ENCODE data around the gene EHD2.
"Not testable (repeated sequence)": the region's sequence is repeated elsewhere in the genome, so short reads cannot be mapped to it uniquely, and the experiment has no call there.

The EHD2 gene

GRCh38 chr19:47740866-47741519 lies 27.8 kb downstream of the EHD2 start:
- no peak for DNase-seq (ENCODE audit: low read depth)
- no peak overlapping the region for H3K4me3 ChIP-seq (replicated peaks; ENCODE audit: low read depth, low read length)
- no peak for TF ChIP-seq CTCF (IDR thresholded peaks at IDR 0.05; ENCODE audit: low read length, missing control alignments)

GRCh38 chr19:47741544-47742140 lies 28.4 kb downstream of the EHD2 start:
- DNase-seq (ENCODE audit: low read depth) = no peak
- no peak for TF ChIP-seq CTCF (IDR thresholded peaks at IDR 0.05; ENCODE audit: low read length, missing control alignments)
- H3K4me3 ChIP-seq (replicated peaks; ENCODE audit: low read depth, low read length) = no peak overlapping the region

GRCh38 chr19:47742634-47743033 lies 29.4 kb downstream of the EHD2 start:
- no peak for TF ChIP-seq CTCF (IDR thresholded peaks at IDR 0.05; ENCODE audit: low read length, missing control alignments)
- H3K4me3 ChIP-seq (replicated peaks; ENCODE audit: low read depth, low read length) = peak overlapping the region; percentile 22
- no peak for DNase-seq (ENCODE audit: low read depth)

- TF ChIP-seq CTCF (IDR thresholded peaks at IDR 0.05; ENCODE audit: low read length, missing control alignments) = no peak
- peak within 1 kb of the TSS; percentile 83 for H3K4me3 ChIP-seq (replicated peaks; ENCODE audit: low read depth, low read length)
- DNase-seq (ENCODE audit: low read depth) = peak; percentile 98
These were observed 32.0 kb downstream of the EHD2 start, which contains the start of gene NOP53 for GRCh38 chr19:47745010-47745901. Gene NOP53 (plus strand): TSS chr19:47745546. CDS start chr19:47745560, 14 bp downstream.

- H3K4me3 ChIP-seq (replicated peaks; ENCODE audit: low read depth, low read length) = peak overlapping the region; percentile 83
- DNase-seq (ENCODE audit: low read depth) = not testable (repeated sequence)
These were observed 32.9 kb downstream of the EHD2 start for GRCh38 chr19:47746129-47746528.

- H3K4me3 ChIP-seq (replicated peaks; ENCODE audit: low read depth, low read length) = no peak overlapping the region
- no peak for TF ChIP-seq CTCF (IDR thresholded peaks at IDR 0.05; ENCODE audit: low read length, missing control alignments)
- DNase-seq (ENCODE audit: low read depth) = no peak
These were observed 36.1 kb downstream of the EHD2 start for GRCh38 chr19:47749326-47749725.

GRCh38 chr19:47750752-47751151 lies 37.5 kb downstream of the EHD2 start:
- TF ChIP-seq CTCF (IDR thresholded peaks at IDR 0.05; ENCODE audit: low read length, missing control alignments) = no peak
- no peak for DNase-seq (ENCODE audit: low read depth)
- no peak overlapping the region for H3K4me3 ChIP-seq (replicated peaks; ENCODE audit: low read depth, low read length)

Measured in fibroblast of pulmonary artery (primary cell).